NCI-H1436 (cell line): Measurements from ENCODE around the gene RSPH6A.
A peak's percentile ranks its signal among the peaks of the same experiment; 100 is the strongest.

Experiments used
- DNase-seq: peaks from one replicate; lab custom pipeline; 2025; lab: John Stamatoyannopoulos, UW

The RSPH6A gene

GRCh38 chr19:45814851-45815480 lies at the start of gene RSPH6A:
Gene RSPH6A, minus strand, starts transcription at chr19:45815308. Its CDS starts 132 bp downstream, at chr19:45815176.
- no peak for DNase-seq

- no peak for DNase-seq
These were observed 49.5 kb upstream of the RSPH6A start for GRCh38 chr19:45864629-45865082.

GRCh38 chr19:45863840-45864628 lies 48.9 kb upstream of the RSPH6A start, which contains the start of gene FOXA3:
Gene FOXA3, plus strand, starts transcription at chr19:45864326. Its CDS starts 131 bp downstream, at chr19:45864457.
- DNase-seq = no peak

- no peak for DNase-seq
These were observed 48.3 kb upstream of the RSPH6A start for GRCh38 chr19:45863335-45863839.

GRCh38 chr19:45862564-45863334 lies 47.6 kb upstream of the RSPH6A start, which contains the start of gene SYMPK:
Gene SYMPK, minus strand, starts transcription at chr19:45863147. Its CDS starts 8,652 bp downstream, at chr19:45854495.
- peak; percentile 99 for DNase-seq

GRCh38 chr19:45862271-45862563 lies 47.1 kb upstream of the RSPH6A start:
- DNase-seq = no peak

- DNase-seq = no peak
These were observed 45.5 kb upstream of the RSPH6A start for GRCh38 chr19:45860359-45861259.

GRCh38 chr19:45854167-45854778 lies 39.2 kb upstream of the RSPH6A start:
- DNase-seq = no peak

GRCh38 chr19:45852983-45853382 lies 37.9 kb upstream of the RSPH6A start:
- no peak for DNase-seq

GRCh38 chr19:45852145-45852750 lies 37.1 kb upstream of the RSPH6A start:
- no peak for DNase-seq

GRCh38 chr19:45848922-45849321 lies 33.8 kb upstream of the RSPH6A start:
- no peak for DNase-seq

- no peak for DNase-seq
These were observed 32.6 kb upstream of the RSPH6A start for GRCh38 chr19:45847663-45848062.

GRCh38 chr19:45842198-45842597 lies 27.1 kb upstream of the RSPH6A start:
- DNase-seq = no peak

GRCh38 chr19:45834970-45835369 lies 19.9 kb upstream of the RSPH6A start:
- DNase-seq = no peak

GRCh38 chr19:45828945-45829344 lies 13.8 kb upstream of the RSPH6A start:
- no peak for DNase-seq

GRCh38 chr19:45828523-45828922 lies 13.4 kb upstream of the RSPH6A start:
- DNase-seq = no peak

GRCh38 chr19:45827459-45828093 lies 12.5 kb upstream of the RSPH6A start:
- no peak for DNase-seq

GRCh38 chr19:45826934-45827333 lies 11.8 kb upstream of the RSPH6A start:
- DNase-seq = no peak

- no peak for DNase-seq
These were observed 11.1 kb upstream of the RSPH6A start for GRCh38 chr19:45825917-45826893.
